Activated T-helper 1 cell treated with anti-CD3 and anti-CD28 coated beads, Interleukin-2, amount 50 U/mL, for 16 hours (primary cell): Measurements from ENCODE around the gene ADSS1.

Experiments used
- DNase-seq, 2 donors: peaks; one replicate each; pipeline ENCODE4 v3.0.0-alpha.2; 2020; ENCODE audit warnings: low read depth in 1 of 2, low spot score in 1 of 2

ADSS1 gene

DNA sequence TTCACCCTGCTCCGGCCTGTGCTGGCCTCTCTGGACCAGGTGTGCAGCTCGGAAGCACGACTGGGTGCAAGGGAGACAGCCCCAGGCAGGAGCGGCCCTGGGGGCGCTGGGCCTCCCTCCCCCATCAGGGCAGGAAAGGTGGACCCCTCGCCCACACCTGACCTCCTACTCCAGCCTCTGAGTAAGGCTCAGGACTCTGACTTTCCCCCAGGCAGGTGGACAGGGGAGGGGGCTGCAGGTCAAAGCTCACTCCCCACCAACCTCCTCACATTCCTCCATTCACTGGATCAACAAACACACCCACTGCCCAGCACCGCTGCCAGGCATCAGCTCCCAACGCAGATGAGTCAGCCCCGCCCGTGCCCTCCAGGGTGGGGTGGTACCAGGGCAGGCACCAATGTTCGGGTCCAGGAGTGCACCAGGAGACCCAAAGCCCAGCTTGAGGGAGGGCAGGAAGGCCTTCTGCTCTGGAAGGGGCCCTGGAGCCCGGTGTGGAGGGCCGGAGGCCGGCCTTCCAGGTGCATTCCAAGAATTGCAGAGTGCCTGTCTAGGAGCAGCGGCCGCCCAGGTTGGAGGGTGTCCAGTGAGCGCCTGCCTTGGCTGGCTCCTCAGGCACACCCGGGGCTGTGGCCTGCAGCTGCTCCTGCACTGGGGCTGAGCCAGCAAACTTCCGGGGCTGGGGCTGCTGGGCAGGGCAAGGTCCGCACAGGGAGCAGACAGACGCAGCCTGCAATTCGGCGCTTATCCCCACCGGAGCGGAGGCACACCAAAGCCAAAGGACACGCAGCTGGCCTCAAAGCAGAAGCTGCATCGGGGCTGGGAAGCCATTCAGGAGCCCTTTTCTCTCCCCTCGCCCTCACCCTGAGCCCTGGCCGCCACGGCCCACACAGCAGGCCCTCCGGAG is 36.2 kb upstream of the ADSS1 start:
- DNase-seq = no peak

DNA sequence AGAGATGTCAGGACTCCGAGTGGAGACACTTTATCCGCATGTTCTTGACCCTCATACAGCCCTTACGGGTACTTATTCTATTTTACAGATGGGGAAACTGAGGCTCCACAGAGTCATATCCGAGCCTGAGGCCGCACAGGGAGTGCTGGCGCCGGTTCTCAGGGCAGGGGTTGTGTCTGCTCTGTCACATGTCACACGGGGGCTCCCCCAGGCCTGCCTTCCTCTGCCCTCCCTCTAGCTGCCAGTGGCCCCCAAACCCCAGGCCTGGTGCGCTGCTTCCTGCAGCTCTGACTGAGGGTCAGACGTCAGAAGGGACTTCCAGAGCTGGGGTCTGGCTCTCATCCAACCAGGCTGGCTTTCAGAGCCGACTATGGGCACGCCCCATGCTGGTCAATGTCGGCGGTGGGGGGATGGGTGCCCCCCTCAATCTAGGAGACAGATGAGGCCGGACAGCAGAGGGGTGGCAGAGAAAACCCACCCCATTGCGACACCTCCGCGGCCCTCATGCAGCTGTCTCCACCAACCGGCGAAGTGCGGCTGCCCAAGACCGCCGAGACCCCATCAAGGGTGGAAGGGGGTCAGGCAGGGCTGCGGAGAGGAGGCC is 35.4 kb upstream of the ADSS1 start:
- DNase-seq = no peak

DNA sequence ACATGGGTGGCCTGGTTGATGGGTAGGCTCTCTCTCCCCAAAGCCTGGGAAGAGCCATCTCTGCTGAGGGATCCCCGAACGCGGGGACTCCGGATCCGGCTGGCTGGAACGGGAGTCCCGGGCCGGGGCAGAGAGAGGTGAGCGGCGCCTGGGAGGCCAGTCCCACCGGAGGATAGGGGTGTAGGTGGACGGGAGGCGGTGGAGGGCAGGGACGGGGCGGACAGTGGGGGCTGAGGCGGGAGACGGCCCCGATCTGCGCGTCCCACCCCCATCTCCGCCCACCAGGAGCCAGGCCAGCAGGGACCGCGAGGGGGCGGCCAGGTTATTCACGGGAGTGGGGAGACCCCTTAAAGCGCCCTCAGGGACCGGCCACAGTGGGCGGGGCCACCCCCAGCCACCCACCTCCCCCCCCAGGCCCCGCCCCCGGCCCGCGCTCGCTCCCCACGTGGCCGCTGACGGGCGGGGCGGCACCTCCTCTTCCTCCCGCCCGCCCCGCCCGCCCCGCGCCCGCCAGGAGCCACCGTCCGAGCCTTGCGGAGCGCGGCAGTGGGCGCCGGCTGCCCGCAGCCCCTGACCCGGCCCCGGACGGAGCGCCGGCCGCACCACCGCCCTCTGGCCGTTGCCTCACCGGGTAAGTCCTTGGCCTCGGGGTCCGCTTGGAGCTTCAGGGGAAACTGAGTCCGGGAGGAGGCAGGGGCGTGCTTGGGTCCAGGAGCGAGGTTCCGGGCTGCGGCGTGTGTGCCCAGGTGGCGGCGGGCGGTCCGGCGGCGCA is 34.7 kb upstream of the ADSS1 start, which contains the start of gene INF2:
TSS of gene INF2 (plus strand) at position 510 of the 772 bp plus-strand sequence. CDS start 11,748 bp downstream, outside the sequence.
- peak in 1 of 2 donors; percentile 40 for DNase-seq

DNA sequence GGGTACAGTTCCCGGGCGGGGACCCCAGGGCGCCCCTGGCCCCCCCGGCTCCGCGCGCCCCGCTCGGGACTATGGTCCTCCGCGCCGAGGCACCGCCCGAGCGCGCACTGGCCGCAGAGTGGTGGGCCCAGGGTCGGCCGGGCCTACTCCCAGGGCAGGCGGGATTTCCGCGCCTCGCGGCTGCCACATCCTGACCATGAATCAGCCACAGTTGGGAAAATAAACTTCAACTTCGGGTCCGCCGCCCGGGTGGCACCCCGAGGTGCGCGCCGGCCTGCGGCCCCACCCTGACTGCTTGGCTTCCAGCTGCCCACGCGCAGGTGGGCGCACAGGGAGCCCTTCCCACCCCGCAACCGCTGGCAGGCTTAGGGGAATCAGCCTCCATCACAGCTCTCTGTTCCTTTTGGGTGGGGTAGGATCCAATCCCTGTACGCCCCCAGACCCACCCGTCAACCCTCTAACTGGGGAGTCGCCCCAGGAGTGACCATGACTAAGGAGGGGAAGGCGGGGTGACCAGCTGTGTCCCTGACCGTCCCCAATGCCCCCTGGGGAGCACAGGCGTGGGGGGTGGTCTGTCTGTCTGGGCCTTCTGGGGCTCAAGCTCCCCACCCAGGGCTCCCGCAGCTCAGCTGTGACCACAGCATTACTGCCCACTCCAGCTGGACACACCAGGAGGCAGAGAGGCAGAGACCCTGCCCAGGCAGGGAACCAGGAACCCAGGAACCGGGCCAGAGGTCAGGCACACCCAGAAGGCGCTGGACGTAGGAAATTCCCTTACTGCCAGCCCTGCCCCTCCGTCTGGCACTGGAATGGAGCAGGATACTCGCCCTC is 33.9 kb upstream of the ADSS1 start:
- DNase-seq = no peak

DNA sequence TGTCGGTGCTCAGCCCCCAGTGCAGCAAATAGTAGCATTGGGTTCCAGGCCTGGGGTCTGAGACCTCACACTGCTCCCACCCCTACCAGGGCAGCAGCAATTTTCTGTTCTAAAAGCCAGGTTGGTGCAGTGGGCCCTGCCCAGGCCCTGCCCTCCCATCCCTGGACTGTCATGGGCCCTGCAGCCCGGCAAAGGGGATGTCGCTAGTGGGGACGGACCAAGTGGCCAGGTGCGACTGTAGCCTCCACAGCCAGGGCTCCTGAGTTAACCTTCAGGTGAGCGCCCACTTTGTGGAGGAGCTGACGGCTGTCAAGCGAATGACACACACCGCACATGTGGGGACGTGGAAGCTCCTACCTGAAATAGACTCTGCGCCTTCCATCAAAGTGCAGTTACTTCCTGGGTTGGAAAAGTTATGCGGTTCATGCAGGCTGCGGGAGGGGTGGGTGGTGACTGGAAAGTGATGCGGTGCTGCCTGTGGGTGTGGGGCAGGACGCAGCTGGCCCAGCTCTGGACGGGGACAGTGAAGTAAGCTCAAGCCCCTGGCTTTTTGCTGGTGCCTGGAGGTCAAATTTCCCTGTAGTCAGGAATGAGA is 33.1 kb upstream of the ADSS1 start:
- DNase-seq = no peak

DNA sequence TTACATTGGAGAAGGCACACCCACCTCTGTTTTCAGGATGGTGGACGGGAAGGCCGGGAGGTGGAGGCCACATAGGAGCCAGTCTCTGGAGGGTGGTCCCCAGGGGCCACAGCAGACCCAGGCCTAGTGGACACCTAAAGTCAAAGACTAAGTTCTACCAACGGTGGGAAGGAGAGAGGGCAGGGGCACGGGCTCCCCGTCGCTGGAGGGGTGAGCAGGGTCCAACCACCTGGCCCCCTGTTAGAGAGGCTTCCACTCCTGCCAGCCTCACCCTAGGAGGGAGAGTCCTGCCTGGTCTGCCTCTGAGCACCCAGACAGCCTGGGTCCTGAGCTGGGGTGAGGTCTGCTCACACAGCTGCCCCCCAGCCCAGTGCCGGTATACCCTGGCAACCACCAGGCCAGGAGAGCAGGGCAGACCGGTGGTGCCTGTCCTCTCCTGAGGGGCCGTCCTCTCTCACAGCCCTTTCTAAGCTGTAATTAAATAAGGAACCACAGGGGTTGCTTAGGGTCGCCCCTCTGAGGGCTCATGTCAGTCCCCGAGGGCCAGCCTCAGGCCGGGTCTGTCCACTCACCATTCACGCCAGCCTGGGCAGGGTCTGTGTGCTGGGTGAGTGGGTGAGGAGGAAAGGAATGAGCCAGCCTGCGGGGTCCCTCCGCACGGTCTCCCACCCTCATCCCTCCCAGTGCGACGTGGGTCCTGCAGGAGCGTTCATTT is 32.3 kb upstream of the ADSS1 start:
- no peak for DNase-seq

DNA sequence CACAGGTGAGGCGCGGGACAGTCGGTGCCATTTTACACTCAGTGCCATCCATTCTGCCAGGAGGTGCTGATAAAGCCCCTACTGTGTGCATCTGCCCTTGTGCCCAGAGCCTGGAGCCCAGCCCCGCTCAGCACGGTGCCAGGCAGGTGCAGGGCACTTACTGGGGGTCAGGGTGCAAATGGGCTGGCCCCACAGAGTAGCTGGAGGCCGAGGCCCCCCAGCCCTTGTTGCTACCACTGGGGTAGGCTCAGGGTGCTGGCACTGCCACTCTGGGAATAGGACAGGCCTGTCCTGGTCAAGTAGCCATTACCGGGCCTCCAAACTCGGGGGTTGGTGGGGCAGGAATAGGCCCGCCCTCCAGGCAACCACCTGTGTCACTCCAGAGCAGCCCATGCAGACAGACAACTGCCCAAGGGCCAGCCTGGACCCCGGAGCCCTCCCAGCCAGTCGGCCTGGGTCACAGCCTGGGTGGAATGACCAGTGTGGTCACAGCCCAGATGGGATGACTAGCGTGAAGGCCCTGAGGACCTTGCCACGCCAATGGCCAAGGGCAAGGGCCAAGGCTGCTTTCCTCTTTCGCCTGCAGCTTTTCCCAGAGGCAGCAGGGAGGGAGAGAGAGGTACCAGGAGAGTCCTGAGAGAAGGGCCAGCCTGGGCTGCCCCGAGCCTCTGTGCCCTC is 31.6 kb upstream of the ADSS1 start:
- DNase-seq = no peak

DNA sequence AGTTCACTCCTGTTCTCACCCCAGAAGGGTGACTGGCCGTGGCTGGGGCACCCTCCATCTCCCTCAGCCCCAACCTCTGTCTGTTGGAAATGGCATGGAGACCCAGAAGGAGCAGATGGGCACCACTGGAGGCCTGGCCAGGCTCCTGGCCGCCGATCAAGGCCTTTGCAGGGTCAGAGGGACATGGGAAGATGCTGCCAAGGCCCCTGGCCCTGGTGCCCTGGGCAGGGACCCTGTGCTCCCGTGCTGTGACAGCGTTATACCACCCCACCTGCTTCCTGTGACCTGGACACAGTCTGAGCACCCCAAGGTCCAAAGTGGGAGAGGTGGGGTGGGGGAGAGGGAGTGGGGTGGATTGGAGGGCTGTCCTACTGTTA is 31.1 kb upstream of the ADSS1 start:
- DNase-seq = no peak

DNA sequence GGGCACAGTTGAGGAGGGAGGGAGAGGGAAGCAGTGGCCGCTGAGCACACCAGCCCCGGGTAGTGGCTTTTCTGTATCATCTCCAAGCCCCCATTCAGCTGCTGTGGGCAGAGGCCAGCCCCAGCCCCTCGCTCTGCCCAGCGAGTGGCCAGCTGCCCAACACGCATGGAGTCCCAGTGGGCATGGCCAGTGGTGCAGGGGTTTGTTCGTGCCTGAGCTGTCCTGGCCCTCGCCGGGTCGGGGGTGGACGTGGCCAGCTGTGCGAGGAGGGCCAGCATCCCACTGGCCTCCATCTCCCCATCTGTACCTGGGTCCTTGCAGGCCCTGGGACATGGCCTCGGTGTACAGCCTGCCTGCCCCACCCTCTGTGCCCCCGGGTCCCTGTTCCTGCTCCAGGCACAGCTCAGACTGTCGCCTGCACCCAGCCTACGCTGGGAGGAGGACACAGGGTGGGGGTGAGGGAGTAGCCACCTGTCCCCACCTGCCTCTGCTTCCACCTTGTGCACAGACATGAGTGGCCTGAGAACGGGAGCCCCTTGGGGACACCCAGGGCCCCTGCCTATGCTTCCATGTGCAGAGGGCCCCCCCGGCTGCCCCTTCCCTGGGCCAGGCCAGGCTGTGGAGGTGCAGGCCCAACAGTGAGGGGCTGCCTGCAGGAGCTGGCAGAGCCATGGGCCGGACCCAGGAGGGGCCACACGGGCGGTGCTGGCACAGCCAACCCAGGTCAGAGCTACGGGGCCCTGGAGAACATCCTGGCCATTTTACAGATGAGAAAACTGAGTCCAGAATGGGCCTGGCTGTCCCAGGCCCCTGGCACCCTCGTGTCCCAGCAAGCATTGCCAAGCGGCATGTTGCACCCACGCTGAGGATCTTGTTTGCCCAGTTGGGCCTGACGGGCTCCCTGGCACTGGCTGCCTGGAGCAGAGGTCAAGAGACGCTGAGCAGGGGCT is 30.3 kb upstream of the ADSS1 start:
- DNase-seq = no peak

DNA sequence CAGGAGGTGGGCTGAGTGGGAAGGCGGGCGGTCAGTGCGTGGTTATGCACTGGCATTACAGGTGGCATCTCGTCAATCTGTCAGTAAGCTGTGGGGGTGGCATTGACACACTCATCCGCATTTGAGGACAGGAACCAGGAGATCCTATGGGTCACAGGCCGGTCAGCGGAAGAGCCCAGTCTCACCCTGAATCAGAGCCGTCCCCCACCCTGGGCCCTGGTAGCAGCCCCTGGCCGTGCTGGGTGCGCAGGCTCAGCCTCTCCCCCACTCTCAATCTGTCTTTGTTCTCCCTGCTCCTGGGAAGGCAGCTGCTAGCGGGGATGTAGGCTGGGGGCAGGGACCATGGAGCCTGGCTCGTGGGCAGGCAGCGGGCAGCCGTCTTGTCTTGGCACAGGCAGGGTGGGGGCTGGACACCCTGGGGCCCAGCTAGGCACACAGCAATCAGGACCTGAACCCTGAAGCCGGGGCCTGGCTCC is 29.5 kb upstream of the ADSS1 start:
- no peak for DNase-seq

DNA sequence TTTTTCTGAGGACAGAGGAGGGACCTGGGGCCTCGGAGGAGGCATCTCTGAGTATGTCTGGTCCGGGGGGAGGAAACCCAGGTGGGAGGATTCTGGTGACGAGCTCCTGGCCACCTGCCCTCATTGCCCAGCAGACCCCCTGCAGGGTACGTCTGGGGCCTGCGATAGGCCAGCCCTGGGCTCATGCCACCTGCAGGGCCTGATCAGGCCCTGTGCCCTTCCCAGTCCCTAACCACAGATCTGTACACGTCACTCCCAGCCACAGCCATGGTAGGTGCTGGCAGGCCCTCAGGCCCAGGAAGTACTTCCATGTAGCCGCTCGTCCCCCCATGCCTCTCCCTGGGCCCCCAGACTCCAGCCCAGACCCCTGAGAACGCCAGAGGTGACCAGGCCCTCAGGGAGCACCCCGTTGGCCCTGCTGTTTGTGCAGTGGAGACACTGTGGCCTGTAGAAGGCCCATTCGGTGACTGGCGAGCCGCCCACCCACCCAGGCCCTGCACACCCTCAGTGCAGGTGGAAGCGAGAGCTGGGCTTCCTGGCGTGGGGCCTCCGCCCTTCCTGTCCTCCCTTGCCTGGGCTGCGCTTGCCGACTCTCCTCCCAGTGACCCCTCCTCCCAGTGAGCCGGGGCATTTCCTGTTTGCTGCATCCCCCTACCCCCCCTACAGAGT is 28.9 kb upstream of the ADSS1 start:
- DNase-seq = peak in 1 of 2 donors; percentile 20

DNA sequence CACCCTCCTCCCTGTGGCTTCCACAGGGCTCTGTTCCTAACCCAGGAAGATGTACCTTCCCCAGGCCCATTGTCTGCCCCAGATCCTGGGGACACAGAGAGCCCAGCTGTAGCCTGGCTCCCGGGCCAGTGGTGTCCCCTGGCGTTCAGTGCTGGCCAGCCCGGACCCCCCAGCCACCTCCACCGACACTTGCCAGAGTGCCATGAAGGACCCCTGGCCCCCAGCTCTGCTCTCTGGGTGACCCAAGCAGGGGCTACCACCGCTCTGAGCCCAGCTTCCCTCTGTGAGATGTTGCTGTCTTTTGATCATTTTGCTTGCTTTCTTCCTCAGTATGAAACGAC is 28.4 kb upstream of the ADSS1 start:
- DNase-seq = no peak

DNA sequence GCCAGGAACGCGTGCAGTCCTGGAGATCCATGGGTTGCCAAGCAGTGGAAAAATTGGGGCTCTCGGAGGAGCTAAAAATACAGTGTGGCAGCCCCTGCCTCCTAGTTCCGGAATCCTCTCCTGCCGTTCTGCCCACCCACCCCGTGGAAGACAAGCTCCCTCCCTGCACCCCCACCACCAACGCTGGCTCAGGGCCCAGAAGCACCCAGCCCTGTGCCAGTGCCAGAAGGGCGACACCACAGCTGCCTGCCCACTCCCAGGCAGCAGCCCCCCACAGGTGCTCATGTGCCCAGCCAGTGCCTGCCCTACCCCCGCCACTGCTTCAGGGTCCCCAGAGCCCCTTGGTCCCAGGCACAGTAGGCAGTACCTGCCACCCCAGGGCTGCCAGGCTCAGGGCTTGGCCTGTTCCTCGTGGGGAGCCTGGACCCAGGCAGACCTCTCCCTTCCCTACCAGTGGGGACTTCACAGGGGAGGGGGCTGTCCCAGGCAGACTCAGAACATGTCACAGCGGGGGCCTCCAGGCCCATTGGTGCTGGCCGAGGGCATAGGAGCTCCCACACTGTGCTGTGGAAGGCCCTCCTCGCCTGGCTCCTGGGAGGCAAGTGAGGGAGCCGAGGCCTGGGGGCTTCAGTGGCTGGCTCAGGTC is 27.2 kb upstream of the ADSS1 start:
- no peak for DNase-seq

DNA sequence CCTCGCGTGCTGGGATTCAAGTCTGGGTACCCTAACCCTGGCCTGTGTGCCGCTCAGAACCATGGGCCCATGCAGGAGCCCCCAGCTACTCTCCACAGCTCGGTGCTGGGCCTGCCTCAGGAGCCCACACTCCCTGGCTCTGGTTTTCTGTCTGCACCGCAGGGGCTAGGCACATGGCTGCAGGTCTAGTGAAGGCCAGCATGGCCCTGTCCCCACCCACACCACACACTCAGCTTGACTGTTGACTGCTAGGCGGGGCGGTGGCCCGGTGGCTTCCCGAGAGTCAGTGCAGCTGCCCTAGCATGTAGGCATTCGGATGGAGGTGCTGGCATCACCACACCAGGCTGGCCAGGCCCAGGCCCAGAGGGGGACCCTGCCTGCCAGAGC is 26.7 kb upstream of the ADSS1 start:
- DNase-seq = no peak

DNA sequence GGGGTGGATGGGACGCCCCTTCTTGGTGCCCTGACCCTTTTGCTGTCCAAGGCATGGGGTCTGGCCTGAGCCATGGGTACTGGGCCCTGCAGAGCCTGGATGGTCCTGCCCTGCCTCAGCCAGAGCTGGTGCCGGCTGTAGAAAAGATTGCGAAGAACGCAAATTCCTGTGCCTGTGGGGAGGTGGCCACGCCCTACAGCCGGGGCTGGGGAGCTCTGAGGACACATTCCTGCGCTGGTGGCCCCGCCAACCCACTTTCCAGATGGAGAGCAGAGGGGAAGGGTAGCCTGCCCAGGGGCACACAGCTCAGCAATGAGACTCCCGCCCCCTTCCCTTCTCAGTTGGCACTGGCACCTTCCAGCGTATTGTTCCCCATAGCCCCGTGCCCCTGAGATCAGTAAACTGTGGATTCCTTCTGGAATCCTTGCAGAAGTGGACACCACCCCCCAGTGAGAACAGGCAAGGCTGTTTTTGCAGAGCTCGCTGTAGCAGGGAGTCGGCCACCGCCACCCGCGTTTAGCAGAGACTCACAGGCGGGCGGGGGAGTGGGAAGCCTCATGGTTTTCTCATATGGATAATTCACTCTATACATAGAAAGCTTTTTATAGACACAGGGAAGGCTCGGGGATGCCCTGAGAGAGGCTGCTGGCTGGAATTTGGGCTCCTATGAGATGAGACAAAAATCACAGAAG is 26.0 kb upstream of the ADSS1 start:
- DNase-seq = no peak

DNA sequence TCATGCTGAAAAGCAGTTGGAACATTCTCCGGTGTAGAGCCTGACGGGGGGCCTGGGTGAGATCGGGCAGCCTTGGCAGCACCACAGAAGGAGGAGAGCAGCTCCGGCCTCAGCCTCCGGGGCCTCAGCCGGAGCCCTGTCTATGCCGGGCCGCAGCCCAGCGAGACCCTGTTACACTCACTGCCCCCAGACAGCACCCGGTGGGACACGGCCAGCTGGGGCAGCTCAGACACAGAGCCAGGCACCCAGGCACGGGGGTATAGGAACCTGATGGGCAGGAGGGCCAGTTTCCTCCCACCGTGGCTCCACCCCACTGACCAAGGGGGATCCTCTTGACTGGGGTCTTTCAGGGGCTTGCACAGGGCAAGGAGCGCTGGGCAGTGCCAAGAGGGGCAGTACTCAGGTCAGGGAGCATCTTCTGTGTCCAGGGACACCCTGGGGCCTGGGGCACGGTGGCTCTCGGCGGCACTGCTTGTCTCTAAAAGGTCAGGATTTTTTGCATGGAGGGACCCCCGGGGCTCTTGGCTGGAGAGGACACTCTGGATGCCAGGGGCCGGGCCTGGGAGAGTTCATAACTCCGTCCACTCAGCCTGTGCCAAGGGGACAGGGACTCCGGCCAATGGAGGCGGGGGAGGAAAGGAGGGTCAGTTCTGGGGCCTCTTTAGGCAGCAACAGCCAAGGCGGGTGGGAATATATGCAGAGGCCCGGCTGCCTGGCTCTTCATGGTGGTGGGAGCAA is 25.2 kb upstream of the ADSS1 start:
- DNase-seq = no peak
